Activated T-cell treated with anti-CD3 and anti-CD28 coated beads, Interleukin-2, amount 50 U/mL, for 1 hour (primary cell): ENCODE results near the gene C11orf68.
"Not testable (repeated sequence)": the region's sequence is repeated elsewhere in the genome, so short reads cannot be mapped to it uniquely, and the experiment has no call there.

Experiments
- DNase-seq: peaks from one replicate; pipeline ENCODE4 v3.0.0-alpha.2; 2020

C11orf68 gene

DNA sequence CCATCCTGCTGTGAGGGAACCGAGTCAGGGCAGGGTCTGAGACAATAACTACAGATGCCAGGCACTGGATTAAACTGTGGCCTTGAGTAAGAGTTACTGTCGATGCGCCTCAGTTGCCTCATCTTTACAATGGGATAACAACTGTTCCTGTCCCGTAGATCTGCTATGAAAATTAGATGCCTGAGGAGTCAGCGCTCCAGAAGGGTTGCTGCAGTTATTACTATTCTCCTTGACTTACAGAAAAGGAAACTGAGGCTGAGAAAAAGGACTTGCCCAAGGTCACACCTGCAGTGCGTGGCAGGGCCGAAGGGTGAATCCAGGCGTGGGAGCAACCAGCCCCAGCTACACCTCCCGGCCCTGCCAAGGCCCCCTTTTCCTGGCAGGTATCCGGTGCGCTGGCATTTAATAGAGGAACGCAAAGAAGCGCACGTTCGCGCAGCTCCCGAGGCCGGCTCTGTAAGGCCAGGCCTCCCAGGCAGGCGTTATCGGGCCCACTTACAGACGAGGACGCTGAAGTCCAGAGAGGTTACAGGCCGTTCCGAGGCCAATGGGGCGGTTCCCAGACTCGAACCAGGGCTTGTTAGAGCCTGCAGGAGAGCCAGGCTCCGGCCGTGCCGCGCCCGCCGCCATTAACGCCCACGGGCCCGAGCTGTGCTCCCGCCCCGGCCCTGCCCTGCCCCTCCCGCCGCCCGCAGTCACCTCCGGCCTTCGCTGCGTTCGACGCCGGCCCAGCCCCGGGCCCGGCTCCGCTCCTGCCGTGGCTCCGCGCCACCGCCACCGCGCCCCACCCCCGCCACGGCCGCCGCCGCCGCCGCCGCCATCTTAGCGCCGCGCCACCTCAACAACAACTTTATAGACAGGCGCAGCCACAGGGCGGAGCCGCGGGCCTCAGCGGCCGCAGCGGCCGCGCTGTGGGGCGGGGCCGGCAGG is at the start of gene C11orf68:
Gene C11orf68 (minus strand): TSS at position 852 of the 930 bp plus-strand sequence. CDS start 31 bp downstream, at position 821.
- DNase-seq = no peak

DNA sequence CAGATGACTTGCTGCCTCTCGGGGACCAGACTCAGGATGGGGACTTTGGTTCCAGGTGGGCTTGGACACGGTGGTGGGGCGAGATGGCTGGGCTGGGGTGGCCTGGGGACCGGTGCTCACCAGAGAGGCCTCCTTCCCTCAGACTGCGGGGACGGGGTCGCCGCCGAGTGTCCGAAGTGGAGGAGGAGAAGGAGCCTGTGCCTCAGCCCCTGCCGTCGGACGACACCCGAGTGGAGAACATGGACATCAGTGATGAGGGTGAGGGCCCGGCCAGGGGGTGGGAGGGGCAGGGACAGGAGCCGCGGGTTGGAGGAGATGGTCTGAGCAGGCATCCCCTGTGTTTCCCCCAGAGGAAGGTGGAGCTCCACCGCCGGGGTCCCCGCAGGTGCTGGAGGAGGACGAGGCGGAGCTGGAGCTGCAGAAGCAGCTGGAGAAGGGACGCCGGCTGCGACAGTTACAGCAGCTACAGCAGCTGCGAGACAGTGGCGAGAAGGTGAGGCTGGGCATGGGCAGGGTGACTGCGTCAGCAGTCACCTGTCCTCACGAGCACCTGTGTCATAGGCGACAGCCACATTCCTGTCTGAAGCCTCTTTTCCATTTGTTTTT is 48.6 kb upstream of the C11orf68 start:
- DNase-seq = no peak

DNA sequence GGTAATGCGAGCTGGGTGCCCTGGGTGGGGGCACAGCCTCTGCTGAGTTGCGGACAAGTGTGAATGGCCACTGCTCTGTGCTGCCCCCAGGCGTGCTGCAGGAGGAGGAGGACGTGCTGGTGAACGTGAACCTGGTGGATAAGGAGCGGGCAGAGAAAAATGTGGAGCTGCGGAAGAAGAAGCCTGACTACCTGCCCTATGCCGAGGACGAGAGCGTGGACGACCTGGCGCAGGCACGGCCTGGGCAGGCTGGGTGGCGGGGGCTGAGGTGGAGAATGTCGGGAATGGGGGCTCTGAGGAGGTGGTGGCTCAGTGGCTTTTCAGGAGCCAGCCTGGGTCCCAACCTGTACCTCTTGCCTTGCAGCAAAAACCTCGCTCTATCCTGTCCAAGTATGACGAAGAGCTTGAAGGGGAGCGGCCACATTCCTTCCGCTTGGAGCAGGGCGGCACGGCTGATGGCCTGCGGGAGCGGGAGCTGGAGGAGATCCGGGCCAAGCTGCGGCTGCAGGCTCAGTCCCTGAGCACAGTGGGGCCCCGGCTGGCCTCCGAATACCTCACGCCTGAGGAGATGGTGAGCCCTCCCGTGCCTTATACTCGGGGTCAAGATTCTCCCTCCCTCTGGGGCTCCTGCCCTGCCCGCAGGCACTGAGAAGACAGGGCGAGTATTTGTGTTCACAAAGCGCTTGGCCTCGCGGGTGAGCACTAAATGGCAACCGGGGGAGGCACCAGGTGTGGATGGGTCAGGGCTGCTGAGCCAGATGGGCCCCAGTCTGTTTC is 47.3 kb upstream of the C11orf68 start:
- DNase-seq = no peak

DNA sequence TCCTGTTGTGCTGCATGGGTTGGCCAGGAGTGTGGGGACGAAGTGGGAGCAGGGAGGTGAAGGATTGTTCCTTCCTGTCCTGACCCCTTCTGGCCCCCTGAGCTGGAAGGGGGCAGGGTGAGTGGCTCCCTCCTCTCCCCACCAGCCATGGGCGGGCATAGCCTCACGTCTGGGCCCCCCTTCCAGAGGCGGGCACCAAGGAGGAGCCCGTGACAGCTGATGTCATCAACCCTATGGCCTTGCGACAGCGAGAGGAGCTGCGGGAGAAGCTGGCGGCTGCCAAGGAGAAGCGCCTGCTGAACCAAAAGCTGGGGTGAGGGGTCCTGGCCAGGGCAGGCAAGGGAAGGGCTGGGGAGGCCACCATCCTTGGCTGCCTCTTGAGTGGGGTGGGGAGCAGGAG is 46.0 kb upstream of the C11orf68 start:
- no peak for DNase-seq

DNA sequence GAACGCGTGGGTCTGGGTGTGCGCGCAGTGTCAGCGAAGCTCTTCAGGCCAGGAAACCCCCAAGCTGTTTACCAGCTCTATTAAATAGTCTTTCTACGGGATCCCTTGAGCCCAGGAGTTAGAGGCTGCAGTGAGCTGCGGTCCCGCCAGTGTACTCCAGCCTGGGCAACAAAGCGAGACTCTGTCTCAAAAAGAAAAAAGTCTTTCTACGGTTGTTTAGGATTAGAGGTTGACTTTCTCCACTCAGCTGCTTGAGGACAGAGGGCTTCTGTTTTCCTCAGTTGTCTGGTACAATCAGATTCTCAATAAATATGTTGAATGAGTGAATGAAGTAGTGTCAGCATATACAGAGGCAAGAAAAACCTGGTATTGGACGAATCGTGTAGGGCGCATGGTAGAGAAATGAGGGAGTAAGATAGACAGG is 43.3 kb upstream of the C11orf68 start:
- no peak for DNase-seq

DNA sequence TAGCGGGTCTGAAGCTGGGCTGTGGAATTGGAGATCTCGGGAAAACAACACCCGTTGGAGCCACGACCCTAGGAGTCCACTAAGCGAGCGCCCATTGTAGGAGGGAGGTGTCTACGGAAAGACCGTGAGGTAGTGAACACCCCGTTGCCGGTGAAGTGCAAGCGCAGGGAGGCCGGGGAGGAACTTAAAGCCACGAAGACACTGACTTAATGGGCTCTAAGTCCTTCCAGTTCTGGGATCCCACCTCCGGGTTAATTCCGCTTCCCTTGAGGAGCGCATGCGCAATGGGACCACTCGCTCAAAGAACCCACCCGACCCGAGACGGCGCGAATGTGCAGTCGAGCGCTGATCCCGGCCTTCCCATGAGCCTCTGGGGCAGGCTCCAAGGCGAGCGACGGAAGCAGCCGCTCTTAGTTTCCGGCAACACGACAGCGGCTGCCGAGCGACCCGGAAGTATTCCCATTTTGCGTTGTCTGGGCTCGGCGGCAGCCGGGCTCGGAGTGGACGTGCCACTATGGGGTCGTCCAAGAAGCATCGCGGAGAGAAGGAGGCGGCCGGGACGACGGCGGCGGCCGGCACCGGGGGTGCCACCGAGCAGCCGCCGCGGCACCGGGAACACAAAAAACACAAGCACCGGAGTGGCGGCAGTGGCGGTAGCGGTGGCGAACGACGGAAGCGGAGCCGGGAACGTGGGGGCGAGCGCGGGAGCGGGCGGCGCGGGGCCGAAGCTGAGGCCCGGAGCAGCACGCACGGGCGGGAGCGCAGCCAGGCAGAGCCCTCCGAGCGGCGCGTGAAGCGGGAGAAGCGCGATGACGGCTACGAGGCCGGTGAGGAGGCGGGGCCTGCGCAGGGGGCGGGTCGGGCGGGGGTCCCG is 42.6 kb upstream of the C11orf68 start, which contains the start of gene SART1:
Gene SART1 (plus strand): TSS at position 468 of the 874 bp plus-strand sequence. CDS start 47 bp downstream, at position 515.
- peak; percentile 91 for DNase-seq

DNA sequence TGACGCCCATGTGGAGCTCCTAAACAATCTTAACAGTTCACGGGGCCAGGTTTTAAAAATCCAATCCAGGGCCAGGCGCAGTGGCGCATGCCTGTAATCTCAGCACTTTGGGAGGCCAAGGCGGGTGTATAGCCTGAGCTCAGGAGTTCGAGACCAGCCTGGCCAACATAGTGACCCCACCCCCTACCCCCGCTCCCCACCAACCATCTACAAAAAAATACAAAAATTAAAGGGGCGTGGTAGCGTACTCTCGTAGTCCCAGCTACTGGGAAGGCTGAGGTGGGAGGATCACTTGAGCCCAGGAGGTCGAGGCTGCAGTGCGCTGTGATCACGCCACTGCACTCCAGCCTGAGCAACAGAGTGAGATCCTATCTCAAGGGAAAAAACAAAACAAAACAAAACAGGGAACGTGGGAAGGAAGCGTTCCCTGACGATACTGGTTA is 42.0 kb upstream of the C11orf68 start:
- DNase-seq = no peak

DNA sequence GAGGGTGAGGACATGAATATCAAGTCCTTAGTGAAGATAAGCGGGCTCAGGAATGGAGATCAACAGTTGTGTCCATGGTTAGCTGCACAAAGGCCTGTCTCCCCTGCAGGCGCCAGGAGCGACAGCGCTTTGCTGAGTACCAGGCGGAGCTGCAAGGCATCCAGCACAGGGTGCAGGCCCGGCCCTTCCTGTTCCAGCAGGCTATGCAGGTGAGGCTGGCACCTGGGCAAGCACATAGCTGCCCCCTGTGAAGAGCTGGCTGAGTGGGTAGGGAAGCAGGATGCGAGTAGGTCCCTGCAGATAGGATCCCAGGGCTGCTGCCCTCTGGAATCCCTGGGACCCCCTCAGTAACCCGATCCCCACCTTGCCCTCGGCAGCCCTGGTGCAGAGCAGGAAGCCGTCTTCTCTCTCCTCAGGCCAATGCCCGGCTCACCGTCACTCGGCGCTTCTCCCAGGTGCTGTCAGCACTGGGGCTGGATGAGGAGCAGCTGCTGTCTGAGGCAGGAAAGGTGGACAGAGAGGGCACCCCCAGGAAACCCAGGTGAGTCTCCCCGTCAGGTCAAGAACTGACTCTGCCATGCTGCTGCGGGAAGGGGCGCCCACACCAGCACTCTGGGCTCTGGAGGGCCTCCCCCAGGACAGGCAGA is 40.0 kb upstream of the C11orf68 start:
- no peak for DNase-seq

DNA sequence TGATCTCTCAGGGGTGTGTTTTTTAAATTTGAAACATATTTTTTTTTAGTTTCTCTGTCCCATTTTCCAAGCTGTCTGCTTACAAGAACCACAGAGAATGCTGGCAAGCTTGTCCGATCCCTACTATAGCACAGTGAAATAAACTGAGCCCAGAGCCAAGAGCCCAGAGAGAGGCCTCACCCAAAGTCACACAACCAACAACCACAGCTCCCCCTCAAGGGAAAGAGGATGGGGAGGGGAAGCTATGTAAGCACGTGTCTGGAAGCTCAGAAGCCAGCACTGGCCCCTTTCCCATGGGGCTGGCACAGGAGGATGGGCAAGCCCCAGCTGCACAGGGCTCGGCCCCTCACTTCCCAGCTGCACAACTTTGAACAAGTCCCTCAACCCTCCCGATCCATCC is 39.4 kb upstream of the C11orf68 start:
- DNase-seq = no peak

DNA sequence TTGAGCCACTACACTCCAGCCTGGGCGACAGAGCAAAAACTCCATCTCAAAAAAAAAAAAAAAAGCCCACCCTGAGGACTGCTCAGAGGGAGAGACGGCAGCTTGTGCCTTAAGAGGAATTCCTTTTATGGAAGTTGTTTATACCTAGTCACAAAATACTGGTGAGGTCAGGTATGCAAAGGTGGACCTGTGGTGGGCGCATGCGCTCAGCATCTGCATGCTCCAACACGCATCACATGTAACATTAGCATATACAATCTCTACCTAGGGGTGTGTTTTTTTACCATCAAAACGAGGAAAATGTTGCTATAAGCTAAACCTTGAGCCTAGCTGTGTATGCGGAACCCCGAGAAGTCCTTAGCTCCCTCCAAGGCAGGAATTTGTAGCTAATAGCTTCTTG is 35.9 kb upstream of the C11orf68 start:
- no peak for DNase-seq

DNA sequence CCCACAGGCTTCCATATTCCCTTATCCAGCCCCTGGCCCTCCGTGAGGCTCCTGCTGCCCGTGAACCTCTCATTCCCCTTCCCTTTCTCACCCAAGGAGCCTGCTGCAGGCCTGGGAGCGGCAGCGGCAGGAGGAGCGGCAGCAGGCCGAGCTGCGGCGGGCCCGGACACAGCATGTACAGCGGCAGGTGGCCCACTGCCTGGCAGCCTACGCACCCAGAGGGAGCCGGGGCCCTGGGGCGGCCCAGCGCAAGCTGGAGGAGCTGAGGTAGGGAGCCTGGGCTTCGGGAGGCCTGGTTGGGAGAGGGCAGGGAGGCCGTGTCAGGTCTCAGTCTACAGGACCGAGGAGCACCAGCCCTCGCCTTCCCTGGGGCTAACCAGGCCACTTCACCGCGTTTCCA is 34.6 kb upstream of the C11orf68 start:
- no peak for DNase-seq

DNA sequence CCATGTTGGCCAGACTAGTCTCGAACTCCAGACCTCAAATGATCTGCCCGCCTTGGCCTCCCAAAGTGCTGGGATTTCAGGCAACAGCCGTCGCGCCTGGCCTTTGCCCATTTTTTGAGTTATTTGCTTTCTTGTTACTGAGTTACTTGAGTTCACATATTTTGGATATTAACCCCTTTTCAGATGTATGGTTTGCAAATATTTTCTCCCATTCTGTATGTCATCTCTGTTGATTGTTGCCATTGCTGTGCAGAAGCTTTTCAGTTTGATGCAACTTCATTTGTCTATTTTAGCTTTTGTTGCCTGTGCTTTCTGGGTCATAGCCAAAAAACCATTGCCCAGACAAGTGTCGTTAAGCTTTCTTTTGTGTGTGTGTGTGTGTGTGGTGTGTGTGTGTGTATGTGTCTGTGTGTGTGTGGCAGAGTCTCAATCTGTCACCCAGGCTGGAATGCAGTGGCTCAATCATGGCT is 33.2 kb upstream of the C11orf68 start:
- DNase-seq = no peak

DNA sequence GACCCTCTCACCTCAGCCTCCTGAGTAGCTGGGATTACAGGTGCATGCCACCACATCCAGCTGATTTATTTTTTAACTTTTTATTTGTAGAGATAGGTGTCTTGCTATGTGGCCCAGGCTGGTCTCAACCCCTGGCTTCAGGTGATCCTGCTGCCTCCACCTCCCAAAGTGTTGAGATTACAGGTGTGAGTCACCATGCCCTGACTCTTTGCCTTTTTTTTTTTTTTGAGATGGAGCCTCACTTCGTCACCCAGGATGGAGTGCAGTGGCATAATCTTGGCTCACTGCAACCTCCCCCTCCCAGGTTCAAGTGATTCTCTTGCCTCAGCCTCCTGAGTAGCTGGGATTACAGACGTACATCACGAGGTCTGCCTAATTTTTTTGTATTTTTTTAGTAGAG is 32.8 kb upstream of the C11orf68 start:
- DNase-seq = not testable (repeated sequence)

DNA sequence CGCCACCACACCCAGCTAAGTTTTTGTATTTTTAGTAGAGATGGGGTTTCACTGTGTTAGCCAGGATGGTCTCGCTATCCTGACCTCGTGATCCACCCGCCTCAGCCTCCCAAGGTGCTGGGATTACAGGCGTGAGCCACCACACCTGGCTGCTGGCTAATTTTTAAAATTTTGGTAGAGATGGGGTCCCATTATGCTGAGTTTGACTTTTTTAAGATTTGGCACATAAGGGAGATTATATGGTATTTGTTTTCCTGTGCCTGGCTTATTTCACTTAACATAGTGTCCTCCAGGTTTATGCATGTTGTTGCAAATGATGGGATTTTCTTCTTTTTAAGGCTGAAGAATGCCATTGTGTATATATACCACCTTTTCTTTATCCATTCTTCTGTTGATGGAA is 31.8 kb upstream of the C11orf68 start:
- not testable (repeated sequence) for DNase-seq

DNA sequence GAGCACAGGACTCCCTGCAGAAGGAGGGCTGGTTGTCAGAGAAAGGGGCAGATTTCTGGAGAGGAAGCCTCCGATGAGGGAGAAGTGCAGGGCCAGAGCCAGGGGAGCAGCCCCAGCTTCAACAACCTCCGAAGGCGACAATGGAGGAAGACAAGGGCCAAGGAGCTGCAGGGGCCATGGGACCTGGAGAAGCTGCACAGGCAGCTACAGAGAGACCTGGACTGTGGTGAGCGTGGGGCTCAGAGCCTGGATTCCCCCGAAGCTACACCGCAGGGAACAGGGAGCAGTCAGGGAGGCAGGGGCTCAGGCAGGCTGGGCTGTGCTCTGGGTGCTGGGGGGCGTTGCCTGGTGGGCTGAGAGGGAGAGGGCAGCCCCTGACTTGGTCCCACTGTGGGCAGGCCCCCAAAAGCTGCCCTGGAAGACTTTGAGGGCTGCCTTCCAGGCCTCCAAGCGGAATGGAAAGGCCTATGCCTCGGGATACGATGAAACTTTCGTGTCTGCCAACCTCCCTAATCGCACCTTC is 28.8 kb upstream of the C11orf68 start:
- no peak for DNase-seq

DNA sequence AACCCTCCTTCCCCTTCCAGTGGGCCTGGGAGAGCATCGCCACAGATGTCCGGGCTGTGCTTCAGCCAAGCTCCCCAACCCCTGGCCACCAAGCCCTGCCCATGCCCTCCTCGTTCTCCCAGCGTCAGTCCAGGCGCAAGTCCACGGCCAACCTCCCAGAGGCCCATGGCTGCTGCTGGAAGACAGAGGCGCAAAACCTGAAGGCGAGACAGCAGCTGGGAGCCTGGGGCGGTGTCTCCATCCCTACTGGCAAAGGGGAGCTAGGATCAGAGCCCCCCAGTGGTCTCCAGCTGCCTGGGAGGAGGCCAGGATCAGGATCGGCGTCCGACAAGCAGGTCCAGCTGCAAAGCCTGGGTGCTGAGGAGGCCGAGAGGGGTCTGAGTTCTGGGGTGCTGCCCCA is 28.3 kb upstream of the C11orf68 start:
- no peak for DNase-seq

DNA sequence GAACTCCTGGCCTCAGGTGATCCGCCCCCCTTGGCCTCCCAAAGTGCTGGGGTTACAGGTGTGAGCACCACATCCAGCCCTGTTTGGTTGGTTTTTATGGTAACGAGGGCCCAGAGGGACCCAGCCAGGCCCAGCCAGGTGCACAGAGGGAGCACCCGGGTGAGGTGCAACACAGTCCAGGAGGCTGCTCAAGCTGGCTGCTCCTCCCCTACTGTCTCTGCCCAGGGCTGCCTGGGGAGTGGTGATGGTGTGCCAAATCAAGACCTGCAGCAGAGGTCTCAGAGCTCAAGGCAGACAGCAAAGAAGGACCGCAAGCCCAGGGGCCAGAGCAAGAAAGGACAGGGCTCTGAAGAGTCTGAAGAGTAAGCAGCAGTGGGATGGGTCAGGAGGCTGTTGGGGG is 27.8 kb upstream of the C11orf68 start:
- DNase-seq = no peak

DNA sequence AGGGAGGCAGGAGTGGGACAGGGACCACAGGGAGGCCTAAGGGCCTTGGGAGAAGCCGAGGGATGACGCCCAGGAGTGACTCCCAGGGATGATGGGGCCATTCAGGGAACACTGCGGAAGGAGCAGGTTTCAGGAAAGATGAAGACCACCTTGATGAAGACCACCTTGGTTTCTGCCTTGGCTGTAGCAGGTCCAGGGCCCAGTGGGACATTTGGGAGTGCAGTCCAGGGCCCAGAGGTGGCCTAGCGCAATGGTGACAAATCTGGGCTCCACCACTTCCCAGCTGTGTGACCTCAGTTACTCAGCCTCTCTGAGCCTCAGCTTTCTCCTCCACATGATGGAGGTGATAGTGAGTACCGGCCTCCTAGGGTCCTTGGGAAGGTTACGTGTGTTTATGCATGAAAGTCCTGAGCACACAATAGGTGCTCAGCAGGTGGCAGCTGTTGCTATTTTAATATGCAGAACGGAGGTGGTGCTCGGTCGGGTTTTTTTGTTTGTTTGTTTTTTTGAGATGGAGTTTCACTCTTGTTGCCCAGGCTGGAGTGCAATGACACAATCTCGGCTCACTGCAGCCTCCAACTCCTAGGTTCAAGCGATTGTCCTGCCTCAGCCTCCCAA is 27.2 kb upstream of the C11orf68 start:
- DNase-seq = no peak

DNA sequence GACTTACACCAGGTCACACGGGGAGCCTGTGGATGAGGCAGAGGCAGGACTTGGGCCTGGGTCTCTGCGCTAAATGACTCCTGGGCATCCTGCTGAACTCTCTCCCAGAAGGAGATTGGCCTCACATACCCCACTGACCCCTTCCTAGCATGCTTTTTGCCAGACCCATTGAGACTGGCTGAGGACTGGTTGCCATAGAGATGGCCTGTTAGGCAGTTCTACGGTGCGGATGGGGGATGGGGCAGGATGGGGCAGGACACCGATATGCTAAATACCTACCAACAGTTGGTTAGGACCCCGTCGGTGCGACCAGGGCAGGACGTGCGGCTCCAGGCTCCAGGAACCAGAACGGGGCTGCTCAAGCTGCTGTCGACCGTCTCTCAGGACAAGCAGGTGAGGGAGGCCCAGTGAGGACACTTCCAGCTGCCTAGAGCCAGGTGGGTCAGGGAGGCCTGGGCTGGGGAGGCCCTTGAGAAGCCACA is 26.6 kb upstream of the C11orf68 start, which contains the start of gene TSGA10IP:
Gene TSGA10IP (plus strand): TSS at position 51 of the 482 bp plus-strand sequence. CDS start 196 bp downstream, at position 247.
- no peak for DNase-seq

DNA sequence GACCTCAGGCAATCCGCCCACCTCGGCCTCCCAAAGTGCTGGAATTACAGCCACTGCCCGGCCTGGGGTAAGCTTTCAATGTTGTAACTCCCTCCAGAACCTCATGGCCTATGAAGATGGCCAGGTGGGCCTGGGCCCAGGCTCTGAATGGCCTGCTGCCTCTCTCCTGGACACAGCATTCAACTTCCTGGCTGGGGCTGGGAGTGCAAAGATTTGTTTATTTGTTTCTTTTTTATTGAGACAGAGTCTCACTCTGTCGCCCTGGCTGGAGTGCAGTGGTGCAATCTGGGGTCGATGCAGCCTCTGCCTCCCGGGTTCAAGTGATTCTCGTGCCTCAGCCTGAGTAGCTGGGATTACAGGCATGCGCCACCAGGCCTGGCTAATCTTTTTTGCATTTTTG is 25.9 kb upstream of the C11orf68 start:
- DNase-seq = no peak

DNA sequence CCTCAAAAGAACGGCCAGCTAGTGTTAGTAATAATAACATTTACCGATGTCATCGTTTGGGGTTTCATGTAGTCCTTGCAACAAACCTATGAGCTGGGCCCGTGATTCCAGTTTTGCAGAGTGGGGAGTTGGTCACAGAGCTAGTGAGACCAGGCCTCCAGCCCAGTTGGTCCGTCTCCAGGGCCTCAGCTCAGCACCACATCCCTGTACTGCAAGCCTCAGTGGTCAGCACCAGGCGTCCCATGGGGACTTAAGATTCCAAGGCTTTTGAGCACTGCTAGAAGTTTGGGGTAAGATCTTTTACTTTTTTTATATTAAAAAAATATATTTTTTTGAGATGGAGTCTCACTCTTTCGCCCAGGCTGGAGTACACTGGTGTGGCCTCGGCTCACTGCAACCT is 25.3 kb upstream of the C11orf68 start:
- DNase-seq = no peak
